Calu3 (cell line): ENCODE measurements around the gene CDS1. TPM values are rescaled to one million over a fixed set of nuclear protein-coding genes. Genes with fewer than 3 reads are reported as not detected.

Source experiments
- BruUV-seq: library from RNA; stranded (reverse); fragments of 400-500 nt; replicated peaks from 2 replicates; lab custom pipeline; 2021; lab: Mats Ljungman, UMichigan
- CTCF ChIA-PET: fragments of 300-600 bp; sonication (Branson Sonifier 250); formaldehyde crosslinking; loops from one replicate; lab custom pipeline; 2022; ENCODE audit warnings: antibody characterized with exemption; lab: Charles Lee
- DNase-seq: peaks from one replicate; pipeline ENCODE4 v3.0.0; 2022
- H3K27ac Mint-ChIP-seq: one replicate; pipeline ENCODE4 v1.8.0; 2022; ENCODE audit warnings: mixed read lengths; ENCODE audit not compliant: unreplicated experiment
- H3K27me3 Mint-ChIP-seq: one replicate; pipeline ENCODE4 v1.8.0; 2022; ENCODE audit warnings: mixed read lengths; ENCODE audit not compliant: unreplicated experiment
- H3K36me3 Mint-ChIP-seq: one replicate; pipeline ENCODE4 v1.8.0; 2022; ENCODE audit warnings: mild to moderate bottlenecking, moderate library complexity, mixed read lengths; ENCODE audit not compliant: insufficient read depth, unreplicated experiment
- H3K4me1 Mint-ChIP-seq: one replicate; pipeline ENCODE4 v1.8.0; 2022; ENCODE audit warnings: mild to moderate bottlenecking, low read depth, mixed read lengths; ENCODE audit not compliant: unreplicated experiment
- H3K4me3 Mint-ChIP-seq: one replicate; pipeline ENCODE4 v1.8.0; 2022; ENCODE audit warnings: mild to moderate bottlenecking, low read depth, moderate library complexity, mixed read lengths; ENCODE audit not compliant: unreplicated experiment
- H3K9me3 Mint-ChIP-seq: one replicate; pipeline ENCODE4 v1.8.0; 2022; ENCODE audit warnings: low read depth, mixed read lengths; ENCODE audit not compliant: unreplicated experiment
- CTCF ChIP-seq: fragments of 200-600 bp; IDR thresholded peaks from one replicate; pipeline ENCODE4 v1.8.0; 2022; ENCODE audit warnings: antibody characterized with exemption; ENCODE audit not compliant: unreplicated experiment
- intact Hi-C: fragments of 100-400 bp; cut with micrococcal nuclease; formaldehyde crosslinking; loops from one replicate; pipeline ENCODE4 v1.10.0; 2022; ENCODE audit not compliant: unreplicated experiment
- total RNA-seq: library from RNA; stranded (reverse); gene quantifications from 2 replicates; pipeline ENCODE4 v1.2.3, GENCODE V29; 2022

Gene CDS1
- total RNA-seq, 1 experiment from 2014 or later = 22.4 TPM

GRCh38 chr4:84697159-84697558 is 114.2 kb downstream of the CDS1 start:
- no peak for DNase-seq
- Mint-ChIP-seq H3K27me3 (no peaks in the 10 kb centered on the region), H3K36me3 (no peaks in the 10 kb centered on the region), H3K4me3 (no peak overlapping the region), H3K27ac (no peak overlapping the region), H3K4me1 (no peaks in the 10 kb centered on the region), H3K9me3 (no peaks in the 10 kb centered on the region)
- CTCF ChIA-PET = no interaction called here
- intact Hi-C loops = loop anchor here (10.0 kb wide), 1 partner anchor 122 kb away; no protein-coding TSS in a partner anchor
- no peak for TF ChIP-seq CTCF
- no TSS peak for BruUV-seq

- DNase-seq = no peak
- no peak overlapping the region for H3K27ac Mint-ChIP-seq
- H3K4me3 Mint-ChIP-seq = no peak overlapping the region
- no peaks in the 10 kb centered on the region for H3K9me3 Mint-ChIP-seq
- TF ChIP-seq CTCF = no peak
- no TSS peak for BruUV-seq
- no peaks in the 10 kb centered on the region for H3K27me3 Mint-ChIP-seq
- H3K36me3 Mint-ChIP-seq = no peaks in the 10 kb centered on the region
- intact Hi-C loops = loop anchor here (10.0 kb wide), 1 partner anchor 123 kb away; no protein-coding TSS in a partner anchor
- H3K4me1 Mint-ChIP-seq = no peaks in the 10 kb centered on the region
- CTCF ChIA-PET = no interaction called here
These were observed 114.8 kb downstream of the CDS1 start for GRCh38 chr4:84697615-84698201.

- CTCF ChIA-PET = no interaction called here
- no TSS peak for BruUV-seq
- no peak for DNase-seq
These were observed 116.2 kb downstream of the CDS1 start for GRCh38 chr4:84699001-84699671.

More at GRCh38 chr4:84699001-84699671, 116.2 kb downstream of the CDS1 start:
- H3K27ac Mint-ChIP-seq = no peak overlapping the region
- H3K36me3 Mint-ChIP-seq = no peaks in the 10 kb centered on the region
- no peaks in the 10 kb centered on the region for H3K9me3 Mint-ChIP-seq
- no peak for TF ChIP-seq CTCF
- H3K4me1 Mint-ChIP-seq = no peaks in the 10 kb centered on the region
- intact Hi-C loops = loop anchor here (10.0 kb wide), 1 partner anchor 124 kb away; no protein-coding TSS in a partner anchor
- H3K4me3 Mint-ChIP-seq = no peak overlapping the region
- H3K27me3 Mint-ChIP-seq = no peaks in the 10 kb centered on the region

Other genes with a start within 250 kb of the CDS1 start
- gene NKX6-1, start 83.8 kb upstream of the CDS1 start, total RNA-seq = 1.2 and 1.8 TPM in 2 replicates